Kidney (tissue), 14 donors: ENCODE data around the gene TP63. TPM values are rescaled to one million over a fixed set of nuclear protein-coding genes. Genes with fewer than 3 reads are reported as not detected.

ENCODE experiments used
- DNase-seq, 5 donors: peaks; one replicate each; pipeline ENCODE4 v3.0.0-alpha.2; 2013 to 2020
- FAIRE-seq: peaks from 2 replicates; lab custom pipeline; 2012; peaks lifted over from hg19 to GRCh38; lab: Jason Lieb, UNC
- H3K27ac ChIP-seq, 2 donors: one replicate each; pipeline ENCODE4 v1.7.0; 2013; ENCODE audit warnings: low read depth in 2 of 2, low read length in 2 of 2, inconsistent platforms in 1 of 2
- H3K27me3 ChIP-seq: one replicate; pipeline ENCODE4 v1.7.1; 2013; ENCODE audit warnings: low read length, inconsistent platforms; ENCODE audit not compliant: control insufficient read depth, insufficient read depth
- H3K36me3 ChIP-seq, 3 donors: one replicate each; pipeline versions ENCODE4 v1.7.0 to v1.7.1; 2013; ENCODE audit warnings: low read length in 3 of 3, control low read depth in 1 of 3, inconsistent platforms in 1 of 3; ENCODE audit not compliant: insufficient read depth in 3 of 3, control insufficient read depth in 2 of 3
- H3K4me1 ChIP-seq, 3 donors: one replicate each; pipeline versions ENCODE4 v1.7.0 to v1.7.1; 2013; ENCODE audit warnings: low read length in 3 of 3, inconsistent platforms in 1 of 3, low read depth in 1 of 3; ENCODE audit not compliant: control insufficient read depth in 2 of 3, insufficient read depth in 2 of 3
- H3K4me3 ChIP-seq, 3 donors: one replicate each; pipeline versions ENCODE4 v1.7.0 to v1.8.1; 2013; ENCODE audit warnings: low read length in 3 of 3, control low read depth in 1 of 3, inconsistent platforms in 1 of 3
- H3K9ac ChIP-seq, 3 donors: one replicate each; pipeline versions ENCODE4 v1.7.0 to v1.7.1; 2013; ENCODE audit warnings: low read length in 3 of 3, control low read depth in 1 of 3, inconsistent platforms in 1 of 3
- H3K9me3 ChIP-seq, 3 donors: one replicate each; pipeline versions ENCODE4 v1.7.0 to v1.7.1; 2013; ENCODE audit warnings: low read length in 3 of 3, control low read depth in 1 of 3, inconsistent platforms in 1 of 3; ENCODE audit not compliant: control insufficient read depth in 2 of 3, insufficient read depth in 1 of 3
- CTCF ChIP-seq: IDR thresholded peaks from 3 replicates; pipeline ENCODE4 v1.5.1; 2012; ENCODE audit warnings: mild to moderate bottlenecking, moderate library complexity, borderline replicate concordance; ENCODE audit not compliant: insufficient read depth; ENCODE audit errors: extremely low read depth
- intact Hi-C: fragments of 100-400 bp; cut with DNase I; formaldehyde crosslinking; loops from one replicate; pipeline ENCODE4 v1.11.1; 2022
- polyA plus RNA-seq: library from polyadenylated mRNA; stranded (reverse); fragments of 350-450 nt; fragmentation: Illumina TruSeq; extraction: RNeasy Lipid Tissue Mini Kit (QIAGEN cat#74804); gene quantifications from one replicate; pipeline ENCODE4 v1.2.3, GENCODE V29; 2014; ENCODE audit warnings: low read depth, low replicate concordance; ENCODE audit not compliant: insufficient read depth
- total RNA-seq: library from RNA; stranded (reverse); fragmentation: NEBNext Ultra II Directional; extraction: Animal tissue kit (Norgen Biotek cat#: 25700); gene quantifications from one replicate; pipeline ENCODE4 v1.2.1, GENCODE V29; 2021
- donor health status: control.
- donor health status: control.
- donor health status: control.
- donor health status: control.
- donor health status: control.
- donor health status: DM: yes; HTN: yes; CAD: no.
- donor health status: Normal renal cell carcinoma (clear cell type).

TP63 gene
- total and polyA plus RNA-seq, 2 donors from 2014 or later = 0.13 to 1.1 TPM

- H3K36me3 ChIP-seq = no peaks in the 10 kb centered on the region
- peaks cover 0 to 6% (median 0%) of the 10 kb centered on the region in 3 donors for H3K4me1 ChIP-seq
- H3K9ac ChIP-seq = no peak overlapping the region
- intact Hi-C loops = no loop called here
- no peaks in the 10 kb centered on the region for H3K27me3 ChIP-seq
- H3K9me3 ChIP-seq = no peaks in the 10 kb centered on the region
- DNase-seq (no peak), FAIRE-seq (no peak)
- no peak overlapping the region for H3K4me3 ChIP-seq
- no peak for TF ChIP-seq CTCF
- H3K27ac ChIP-seq = no peak overlapping the region
Measured at GRCh38 chr3:189708375-189708774, 77.2 kb downstream of the TP63 start.

- FAIRE-seq (peak; percentile 70), DNase-seq (peak; percentile 38 to 91 (median 65))
- Histone ChIP-seq H3K9me3 (no peaks in the 10 kb centered on the region), H3K36me3 (no peaks in the 10 kb centered on the region), H3K27ac (peak overlapping the region in 1 of 2 donors; percentile 15), H3K9ac (no peak overlapping the region), H3K27me3 (no peaks in the 10 kb centered on the region), H3K4me1 (peaks cover 0 to 6% (median 0%) of the 10 kb centered on the region in 3 donors), H3K4me3 (no peak overlapping the region)
- intact Hi-C loops = no loop called here
- no peak for TF ChIP-seq CTCF
Measured at GRCh38 chr3:189710620-189711402, 79.6 kb downstream of the TP63 start.

- H3K27ac ChIP-seq = no peak overlapping the region
- intact Hi-C loops = no loop called here
- TF ChIP-seq CTCF = no peak
- FAIRE-seq = no peak
- H3K27me3 ChIP-seq = no peaks in the 10 kb centered on the region
- no peaks in the 10 kb centered on the region for H3K9me3 ChIP-seq
- DNase-seq = no peak
- H3K9ac ChIP-seq = no peak overlapping the region
- no peaks in the 10 kb centered on the region for H3K36me3 ChIP-seq
- H3K4me1 ChIP-seq = peaks cover 0 to 6% (median 0%) of the 10 kb centered on the region in 3 donors
- H3K4me3 ChIP-seq = no peak overlapping the region
Measured at GRCh38 chr3:189712906-189713483, 81.8 kb downstream of the TP63 start.
